ENCODE data around the gene CIBAR2.

CIBAR2 gene

GRCh38 chr16:85101956-85102630 is 10.2 kb downstream of the CIBAR2 start:
- no peak overlapping the region for H3K4me3 ChIP-seq (ENCODE audit: low read depth, low read length)
- TF ChIP-seq CTCF (IDR thresholded peaks at IDR 0.05; ENCODE audit: low read depth, low read length) = no peak

- no peak for TF ChIP-seq CTCF (IDR thresholded peaks at IDR 0.05; ENCODE audit: low read depth, low read length)
- no peak overlapping the region for H3K4me3 ChIP-seq (ENCODE audit: low read depth, low read length)
Observed at GRCh38 chr16:85100265-85100664, 12.0 kb downstream of the CIBAR2 start.

- no peak overlapping the region for H3K4me3 ChIP-seq (ENCODE audit: low read depth, low read length)
- no peak for TF ChIP-seq CTCF (IDR thresholded peaks at IDR 0.05; ENCODE audit: low read depth, low read length)
Observed at GRCh38 chr16:85098565-85098964, 13.7 kb downstream of the CIBAR2 start.

- H3K4me3 ChIP-seq (ENCODE audit: low read depth, low read length) = no peak overlapping the region
- TF ChIP-seq CTCF (IDR thresholded peaks at IDR 0.05; ENCODE audit: low read depth, low read length) = no peak
Observed at GRCh38 chr16:85096921-85097320, 15.4 kb downstream of the CIBAR2 start.

GRCh38 chr16:85094812-85095211 is 17.5 kb downstream of the CIBAR2 start:
- TF ChIP-seq CTCF (IDR thresholded peaks at IDR 0.05; ENCODE audit: low read depth, low read length) = no peak

GRCh38 chr16:85094176-85094805 is 18.0 kb downstream of the CIBAR2 start:
- no peak overlapping the region for H3K4me3 ChIP-seq (ENCODE audit: low read depth, low read length)
- no peak for TF ChIP-seq CTCF (IDR thresholded peaks at IDR 0.05; ENCODE audit: low read depth, low read length)

More at GRCh38 chr16:85094812-85095211, 17.5 kb downstream of the CIBAR2 start:
- no peak overlapping the region for H3K4me3 ChIP-seq (ENCODE audit: low read depth, low read length)

- no peak overlapping the region for H3K4me3 ChIP-seq (ENCODE audit: low read depth, low read length)
- no peak for TF ChIP-seq CTCF (IDR thresholded peaks at IDR 0.05; ENCODE audit: low read depth, low read length)
Observed at GRCh38 chr16:85093705-85094104, 18.6 kb downstream of the CIBAR2 start.
